Measurements from ENCODE around the gene ARID4B.

DNA sequence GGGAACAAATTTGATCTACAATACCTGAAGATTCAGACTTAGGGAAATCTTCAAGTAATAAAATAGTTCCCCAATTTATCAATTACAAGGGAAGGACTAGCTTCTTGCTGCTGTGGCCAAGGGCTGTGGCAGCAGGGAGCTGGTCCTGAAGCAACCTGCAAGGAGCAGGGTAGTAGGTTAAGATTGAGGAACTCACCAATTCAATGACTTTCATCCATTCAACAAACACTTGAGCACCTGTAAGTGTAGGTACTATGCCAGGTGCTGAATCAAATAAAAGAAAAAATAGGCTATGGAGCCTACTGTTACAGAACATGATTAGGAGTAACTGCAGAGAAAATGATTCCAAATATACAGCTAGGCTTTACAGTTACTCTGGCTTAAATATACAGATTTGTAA is 102.7 kb downstream of the ARID4B start:
- TF ChIP-seq POLR2AphosphoS5 (IDR thresholded peaks at IDR 0.05; ENCODE audit: low read depth, low read length) (no peak), POLR2A (IDR thresholded peaks at IDR 0.05; ENCODE audit: low read depth, low read length) (no peak), TAF1 (IDR thresholded peaks at IDR 0.05; ENCODE audit: borderline replicate concordance, low read depth, low read length) (no peak)
